Measurements from ENCODE around the gene RPH3AL.

GRCh38 chr17:282000-282911, 70.4 kb downstream of the RPH3AL start:
- TF ChIP-seq, protein P1, sequence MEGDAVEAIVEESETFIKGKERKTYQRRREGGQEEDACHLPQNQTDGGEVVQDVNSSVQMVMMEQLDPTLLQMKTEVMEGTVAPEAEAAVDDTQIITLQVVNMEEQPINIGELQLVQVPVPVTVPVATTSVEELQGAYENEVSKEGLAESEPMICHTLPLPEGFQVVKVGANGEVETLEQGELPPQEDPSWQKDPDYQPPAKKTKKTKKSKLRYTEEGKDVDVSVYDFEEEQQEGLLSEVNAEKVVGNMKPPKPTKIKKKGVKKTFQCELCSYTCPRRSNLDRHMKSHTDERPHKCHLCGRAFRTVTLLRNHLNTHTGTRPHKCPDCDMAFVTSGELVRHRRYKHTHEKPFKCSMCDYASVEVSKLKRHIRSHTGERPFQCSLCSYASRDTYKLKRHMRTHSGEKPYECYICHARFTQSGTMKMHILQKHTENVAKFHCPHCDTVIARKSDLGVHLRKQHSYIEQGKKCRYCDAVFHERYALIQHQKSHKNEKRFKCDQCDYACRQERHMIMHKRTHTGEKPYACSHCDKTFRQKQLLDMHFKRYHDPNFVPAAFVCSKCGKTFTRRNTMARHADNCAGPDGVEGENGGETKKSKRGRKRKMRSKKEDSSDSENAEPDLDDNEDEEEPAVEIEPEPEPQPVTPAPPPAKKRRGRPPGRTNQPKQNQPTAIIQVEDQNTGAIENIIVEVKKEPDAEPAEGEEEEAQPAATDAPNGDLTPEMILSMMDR (IDR thresholded peaks at IDR 0.05) = no peak
- no peak for TF ChIP-seq POLR2A (IDR thresholded peaks at IDR 0.05)

All from ovary (tissue), 3 donors.